ENCODE measurements around the gene CERS4. TPM values are rescaled to one million over a fixed set of nuclear protein-coding genes. Genes with fewer than 3 reads are reported as not detected.

Gene CERS4
- total and polyA plus RNA-seq, 2 donors (not counting 1 experiment from before 2014, with no cell fraction given) = 104 to 125 TPM

DNA sequence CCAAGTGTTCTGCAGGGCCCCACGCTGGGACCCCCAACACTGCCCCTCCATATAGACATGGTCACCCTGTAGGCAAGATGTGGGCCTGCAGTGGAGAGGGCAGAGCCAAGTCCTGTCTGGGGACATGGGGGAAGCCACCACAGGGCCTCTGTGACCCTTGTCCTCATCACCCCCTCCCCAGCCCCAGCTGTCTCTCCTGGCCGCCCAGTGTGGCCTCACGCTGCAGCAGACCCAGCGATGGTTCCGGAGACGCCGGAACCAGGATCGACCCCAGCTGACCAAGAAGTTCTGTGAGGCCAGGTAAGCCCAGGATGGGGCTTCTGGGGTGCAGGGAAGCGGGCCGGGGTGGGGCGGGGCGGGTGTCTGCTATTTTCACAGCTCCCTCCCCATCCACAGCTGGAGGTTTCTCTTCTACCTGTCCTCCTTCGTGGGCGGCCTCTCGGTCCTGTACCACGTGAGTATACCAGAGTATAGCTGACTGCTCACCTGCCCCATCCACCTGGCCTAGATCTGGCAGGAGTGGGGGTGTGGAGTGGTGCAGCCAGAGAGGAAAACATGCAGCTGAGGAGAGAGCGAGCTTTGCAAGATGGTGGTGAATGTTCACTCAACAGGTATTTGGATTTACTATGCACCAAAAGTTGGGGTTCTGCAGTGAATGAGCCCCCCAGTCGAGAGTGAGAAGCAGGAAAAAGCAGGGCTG, 46.4 kb downstream of the CERS4 start:
- H3K36me3 ChIP-seq (replicated peaks in 1 of 2; ENCODE audit: control extremely low read depth in 1 of 2, control insufficient read depth in 1 of 2, extremely low read depth in 1 of 2, insufficient read depth in 2 of 2, low read length in 1 of 2) = peaks cover 5 to 54% of the 10 kb centered on the region in 2 experiments
- H3K9ac ChIP-seq (ENCODE audit: low read length) = no peak overlapping the region
- H3K27me3 Mint-ChIP-seq = no peaks in the 10 kb centered on the region
- H4K20me1 ChIP-seq (ENCODE audit: control insufficient read depth, insufficient read depth, low read length, poor library complexity, severe bottlenecking) = peaks cover 21% of the 10 kb centered on the region
- no peak for DNase-seq
- no peak overlapping the region for H3K27ac Mint-ChIP-seq
- WGBS (ENCODE audit: insufficient coverage) = 97% methylated on average over 14 of the region's 18 CpGs
- H3K4me3 Mint-ChIP-seq = no peak overlapping the region
- H3K9me3 ChIP-seq (ENCODE audit: control extremely low read depth in 1 of 3, control insufficient read depth in 2 of 3, insufficient read depth in 1 of 3, low read length in 2 of 3) = no peaks in the 10 kb centered on the region
- H3K4me1 Mint-ChIP-seq = peaks cover 3% of the 10 kb centered on the region
- no peak overlapping the region for H3K4me3 ChIP-seq (ENCODE audit: control extremely low read depth in 1 of 5, extremely low read depth in 1 of 5, insufficient read depth in 1 of 5, low read depth in 2 of 5, low read length in 4 of 5)
- H3K27ac ChIP-seq (ENCODE audit: low read length in 2 of 2) = no peak overlapping the region
- intact Hi-C loops (cut with micrococcal nuclease) = no loop called here
- H3K9me3 Mint-ChIP-seq (ENCODE audit: insufficient read depth) = no peaks in the 10 kb centered on the region
- no peaks in the 10 kb centered on the region for H3K27me3 ChIP-seq (replicated peaks in 1 of 4; ENCODE audit: control extremely low read depth in 1 of 4, control insufficient read depth in 3 of 4, insufficient read depth in 4 of 4, low read length in 3 of 4)
- ChIA-PET CTCF (interaction anchor here (1.2 to 5.4 kb wide), 3 partner anchors 97 to 312 kb away, joined by 3 to 62 read pairs (median 10); partner anchors contain the start of gene TIMM44), POLR2A (interaction anchor here (0.5 kb wide), 1 partner anchor 57 kb away, joined by 3 read pairs; no protein-coding TSS in a partner anchor)
- peaks cover 4% of the 10 kb centered on the region for H3K79me2 ChIP-seq (ENCODE audit: control insufficient read depth, insufficient read depth, low read length)
- no peak overlapping the region for H2AFZ ChIP-seq (ENCODE audit: insufficient read depth, low read depth, low read length, poor library complexity, severe bottlenecking)
- H3K4me2 ChIP-seq (replicated peaks; ENCODE audit: low read depth, low read length, poor library complexity, severe bottlenecking) = no peak overlapping the region
- TF ChIP-seq, protein P1, sequence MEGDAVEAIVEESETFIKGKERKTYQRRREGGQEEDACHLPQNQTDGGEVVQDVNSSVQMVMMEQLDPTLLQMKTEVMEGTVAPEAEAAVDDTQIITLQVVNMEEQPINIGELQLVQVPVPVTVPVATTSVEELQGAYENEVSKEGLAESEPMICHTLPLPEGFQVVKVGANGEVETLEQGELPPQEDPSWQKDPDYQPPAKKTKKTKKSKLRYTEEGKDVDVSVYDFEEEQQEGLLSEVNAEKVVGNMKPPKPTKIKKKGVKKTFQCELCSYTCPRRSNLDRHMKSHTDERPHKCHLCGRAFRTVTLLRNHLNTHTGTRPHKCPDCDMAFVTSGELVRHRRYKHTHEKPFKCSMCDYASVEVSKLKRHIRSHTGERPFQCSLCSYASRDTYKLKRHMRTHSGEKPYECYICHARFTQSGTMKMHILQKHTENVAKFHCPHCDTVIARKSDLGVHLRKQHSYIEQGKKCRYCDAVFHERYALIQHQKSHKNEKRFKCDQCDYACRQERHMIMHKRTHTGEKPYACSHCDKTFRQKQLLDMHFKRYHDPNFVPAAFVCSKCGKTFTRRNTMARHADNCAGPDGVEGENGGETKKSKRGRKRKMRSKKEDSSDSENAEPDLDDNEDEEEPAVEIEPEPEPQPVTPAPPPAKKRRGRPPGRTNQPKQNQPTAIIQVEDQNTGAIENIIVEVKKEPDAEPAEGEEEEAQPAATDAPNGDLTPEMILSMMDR (IDR thresholded peaks at IDR 0.05) = no peak
- TF ChIP-seq EZH2 (IDR thresholded peaks at IDR 0.05; ENCODE audit: borderline replicate concordance, insufficient read depth, low read depth, low read length, poor library complexity, severe bottlenecking) = no peak
- no peak for ATAC-seq (ENCODE audit: low read depth)
- H3K4me1 ChIP-seq (ENCODE audit: control insufficient read depth in 2 of 2, insufficient read depth in 2 of 2, low read length in 2 of 2) = peaks cover 5 to 7% of the 10 kb centered on the region in 2 donors
